NCI-H2227 (cell line): Measurements from ENCODE around the gene SSU72.
A peak's percentile ranks its signal among the peaks of the same experiment; 100 is the strongest.

Experiments used
- DNase-seq: peaks from one replicate; lab custom pipeline; 2025; ENCODE audit not compliant: unreplicated experiment; lab: John Stamatoyannopoulos, UW

Gene SSU72

GRCh38 chr1:1612104-1612400 is 37.4 kb upstream of the SSU72 start:
- no peak for DNase-seq

GRCh38 chr1:1610796-1611195 is 36.1 kb upstream of the SSU72 start:
- no peak for DNase-seq

GRCh38 chr1:1609822-1610485 is 35.3 kb upstream of the SSU72 start:
- DNase-seq, result no peak

- no peak for DNase-seq
Observed at GRCh38 chr1:1606232-1606631, 31.6 kb upstream of the SSU72 start.

GRCh38 chr1:1605724-1606123 is 31.1 kb upstream of the SSU72 start:
- DNase-seq, result no peak

- DNase-seq, result no peak
Observed at GRCh38 chr1:1605034-1605591, 30.4 kb upstream of the SSU72 start.

GRCh38 chr1:1604374-1605033 is 29.8 kb upstream of the SSU72 start:
- DNase-seq, result no peak

GRCh38 chr1:1603671-1604373 is 29.2 kb upstream of the SSU72 start:
- no peak for DNase-seq

- no peak for DNase-seq
Observed at GRCh38 chr1:1602968-1603506, 28.4 kb upstream of the SSU72 start.

- no peak for DNase-seq
Observed at GRCh38 chr1:1602304-1602967, 27.8 kb upstream of the SSU72 start.

- DNase-seq, result no peak
Observed at GRCh38 chr1:1601564-1602303, 27.1 kb upstream of the SSU72 start.

- DNase-seq, result no peak
Observed at GRCh38 chr1:1600861-1601563, 26.3 kb upstream of the SSU72 start.

- DNase-seq, result peak; percentile 45
Observed at GRCh38 chr1:1599935-1600860, 25.5 kb upstream of the SSU72 start, which contains the start of gene FNDC10. FNDC10 (minus strand) TSS chr1:1600135; CDS start chr1:1600015, 120 bp downstream.

- DNase-seq, result peak; percentile 67
Observed at GRCh38 chr1:1599030-1599934, 24.6 kb upstream of the SSU72 start.

GRCh38 chr1:1598720-1599029 is 24.0 kb upstream of the SSU72 start:
- no peak for DNase-seq

- DNase-seq, result no peak
Observed at GRCh38 chr1:1598051-1598719, 23.5 kb upstream of the SSU72 start.

GRCh38 chr1:1597275-1597930 is 22.7 kb upstream of the SSU72 start:
- DNase-seq, result peak; percentile 45
